ENCODE results near the gene SPTBN5.

The SPTBN5 gene

DNA sequence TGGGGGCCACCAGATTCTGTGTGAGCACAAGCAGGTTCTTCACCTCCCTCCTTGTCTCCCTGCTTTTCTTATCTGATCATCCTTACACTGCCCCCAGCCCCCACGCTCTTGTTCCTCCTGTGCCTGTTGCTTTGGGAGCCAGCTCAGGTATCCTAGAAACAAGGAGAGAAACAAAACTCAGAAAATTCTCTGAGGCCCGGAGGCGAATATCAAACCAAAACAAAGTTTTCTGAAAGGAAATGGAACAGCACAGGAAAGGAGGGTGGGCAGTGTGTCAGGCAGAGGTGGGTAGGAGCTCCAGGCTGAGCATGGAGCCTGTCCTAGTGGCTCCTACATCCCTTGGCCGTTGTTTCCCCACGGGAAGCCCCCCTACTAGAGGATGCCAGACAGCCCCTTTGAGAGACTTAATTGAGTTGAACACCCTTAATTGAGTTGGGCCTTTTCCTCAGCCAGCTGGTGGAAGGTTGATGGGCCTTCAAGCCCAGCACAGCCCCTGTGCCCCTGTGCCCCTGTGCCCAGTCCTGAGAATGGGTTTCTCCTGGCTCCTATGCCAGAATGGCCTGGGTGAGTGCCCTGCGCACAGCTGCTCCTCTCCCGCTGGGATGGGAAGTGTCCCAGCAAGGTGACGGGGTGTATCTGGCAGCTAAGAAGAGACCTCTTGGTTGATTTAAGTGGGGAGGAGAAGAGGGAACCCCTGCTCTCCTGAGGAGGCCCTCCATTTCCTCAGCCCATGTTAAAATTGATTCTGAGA is 88.8 kb downstream of the SPTBN5 start:
- DNase-seq (ENCODE audit: low read depth) = no peak

DNA sequence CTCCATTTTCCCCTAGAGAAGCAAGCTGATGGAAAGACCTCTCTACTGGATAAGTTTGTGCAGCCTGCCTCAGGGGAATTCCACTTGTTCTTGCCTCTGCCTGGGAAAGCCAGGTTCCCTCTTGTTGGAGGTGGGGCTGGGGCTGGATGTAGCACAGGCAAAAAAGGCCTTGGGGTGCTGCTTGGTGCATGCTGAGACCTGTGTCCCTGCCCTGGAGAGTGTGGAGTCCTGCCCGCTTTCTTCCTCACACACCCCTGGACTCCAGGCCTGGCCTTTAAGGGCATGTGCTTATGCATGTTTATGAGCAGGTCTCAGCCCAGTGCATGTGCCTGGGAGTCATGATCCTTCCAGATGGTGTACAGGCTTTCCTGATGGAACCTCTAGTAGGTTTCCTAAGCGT is 89.5 kb downstream of the SPTBN5 start:
- no peak for DNase-seq (ENCODE audit: low read depth)

DNA sequence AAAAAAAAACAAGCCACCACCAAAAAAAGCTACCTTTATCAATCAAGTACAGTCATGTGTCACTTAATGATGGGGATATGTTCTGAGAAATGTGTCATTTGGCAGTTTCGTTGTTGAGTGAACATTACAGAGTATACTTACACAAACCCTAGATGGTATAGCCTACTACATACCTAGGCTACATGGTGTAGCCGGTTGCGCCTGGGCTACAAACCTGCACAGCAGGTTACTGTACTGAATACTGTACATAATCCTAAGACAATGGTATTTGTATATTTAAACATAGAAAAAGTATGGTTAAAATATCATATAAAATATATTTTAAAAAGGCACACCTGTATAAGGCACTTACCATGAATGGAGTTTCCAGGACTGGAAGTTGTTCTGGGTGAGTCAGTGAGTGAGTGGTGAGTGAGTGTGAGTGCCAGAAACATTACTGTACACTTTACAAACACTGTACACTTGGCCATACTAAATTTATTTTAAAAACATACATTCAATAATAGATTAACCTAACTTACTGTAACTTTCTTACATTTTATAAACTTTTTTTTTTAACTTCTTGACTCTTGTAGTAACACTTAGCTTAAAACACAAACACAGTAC is 91.9 kb downstream of the SPTBN5 start:
- no peak for DNase-seq (ENCODE audit: low read depth)

DNA sequence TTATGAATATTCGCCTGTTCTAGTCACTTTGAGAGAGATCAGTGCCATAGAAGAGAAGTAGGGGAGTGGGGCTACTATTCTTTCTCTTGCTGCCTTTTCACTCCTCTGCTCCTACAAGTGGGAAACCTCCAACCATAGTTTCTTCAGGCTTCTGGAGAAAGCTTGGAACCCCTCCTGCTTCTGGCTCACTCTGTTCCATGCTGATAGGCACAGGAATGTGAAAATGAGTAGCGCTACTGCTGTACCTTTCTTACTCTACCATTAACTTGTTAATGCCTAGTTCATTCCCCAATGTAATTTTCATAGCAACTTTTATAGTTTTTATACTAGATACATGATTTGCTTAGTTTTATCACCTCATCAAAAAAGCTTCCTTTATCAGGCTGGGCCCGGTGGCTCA is 92.7 kb downstream of the SPTBN5 start:
- no peak for DNase-seq (ENCODE audit: low read depth)

DNA sequence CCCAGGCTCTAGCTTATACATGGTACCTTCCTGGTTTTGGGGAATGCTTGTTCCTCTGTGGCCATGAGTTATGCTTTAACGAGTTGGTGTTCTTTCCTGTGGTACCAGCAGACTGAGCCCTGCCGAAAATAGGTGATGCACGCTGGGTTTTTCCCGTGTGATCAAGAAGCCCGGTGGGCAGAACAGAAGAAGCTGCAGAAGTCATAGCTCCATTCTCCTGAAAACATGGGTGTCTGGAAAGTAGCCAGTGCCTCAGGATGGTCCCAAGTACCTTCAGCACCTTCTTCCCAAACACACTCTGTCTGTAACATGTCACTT is 94.4 kb downstream of the SPTBN5 start:
- DNase-seq (ENCODE audit: low read depth) = no peak

DNA sequence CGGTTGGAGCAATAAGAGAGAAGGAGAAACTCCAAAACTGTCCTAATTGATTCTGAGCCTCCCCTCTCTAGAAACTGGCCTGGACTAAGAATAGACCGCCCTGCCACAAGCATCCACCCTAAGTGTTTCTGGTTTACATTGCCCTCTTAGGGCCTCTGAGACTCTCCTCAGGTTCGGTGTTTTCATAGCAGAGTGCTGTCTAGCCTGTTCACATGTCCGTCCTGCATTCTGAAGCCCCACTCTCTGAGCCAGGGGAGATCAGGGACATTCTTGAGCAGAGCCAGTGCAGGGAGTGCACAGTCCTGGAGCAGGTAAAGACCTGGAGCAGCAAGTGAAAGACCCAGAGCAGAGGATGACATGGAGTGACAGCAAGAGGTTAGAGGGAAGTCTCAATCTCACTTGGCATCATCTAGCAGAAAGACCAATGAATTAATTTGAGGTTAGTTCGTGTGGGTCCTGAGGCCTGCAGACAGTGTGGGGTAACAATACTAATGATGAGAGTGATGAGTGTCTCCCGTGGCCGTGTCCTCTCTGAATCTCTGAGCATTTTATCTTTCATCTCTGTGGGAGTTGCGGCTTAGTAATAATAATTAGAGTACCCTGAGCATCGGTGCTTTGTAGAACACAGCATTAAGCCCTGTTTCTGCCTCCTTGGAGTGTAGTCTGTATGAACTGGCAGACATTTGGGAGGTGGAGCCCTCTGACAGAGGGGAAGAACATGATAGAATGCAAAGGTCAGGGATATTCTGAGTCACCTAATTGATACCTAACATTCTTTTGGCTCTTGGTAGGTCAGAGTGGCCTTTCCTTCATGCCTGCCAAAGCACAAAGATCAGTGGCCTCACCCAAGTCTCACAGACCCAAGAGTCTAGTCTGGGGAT is 95.0 kb downstream of the SPTBN5 start:
- no peak for DNase-seq (ENCODE audit: low read depth)

All from T follicular helper cell (primary cell).